Measurements from ENCODE around the gene RPS10. TPM values are rescaled to one million over a fixed set of nuclear protein-coding genes. Genes with fewer than 3 reads are reported as not detected.

Gene RPS10
- total RNA-seq, 1 experiment from 2014 or later: 1,650 TPM

GRCh38 chr6:34445313-34445860 is 19.5 kb upstream of the RPS10 start:
- Histone ChIP-seq H3K4me1 (peaks cover 10% of the 10 kb centered on the region; the same call in 1 of the 2 replicates), H3K4me3 (ENCODE audit: low read depth, low read length) (no peak overlapping the region), H3K36me3 (ENCODE audit: control insufficient read depth, insufficient read depth, low read length) (no peaks in the 10 kb centered on the region), H3K27me3 (replicated peaks; ENCODE audit: control insufficient read depth, insufficient read depth, low read length) (no peaks in the 10 kb centered on the region), H3K9me3 (no peaks in the 10 kb centered on the region)
- Mint-ChIP-seq H3K4me1 (ENCODE audit: low read depth, unreplicated experiment) (peaks cover 8% of the 10 kb centered on the region), H3K9me3 (ENCODE audit: unreplicated experiment) (peaks cover 9% of the 10 kb centered on the region), H3K4me3 (ENCODE audit: unreplicated experiment) (no peak overlapping the region), H3K36me3 (ENCODE audit: insufficient read depth, unreplicated experiment) (no peaks in the 10 kb centered on the region), H3K27ac (ENCODE audit: unreplicated experiment) (no peak overlapping the region), H3K27me3 (ENCODE audit: insufficient read depth, unreplicated experiment) (no peaks in the 10 kb centered on the region)
- POLR2A ChIA-PET: no interaction called here
- CTCF ChIA-PET: no interaction called here
- no peak for DNase-seq
- BruUV-seq (replicated peaks): no TSS peak
- no peak for TF ChIP-seq CTCF (IDR thresholded peaks at IDR 0.05; ENCODE audit: insufficient read depth in 1 of 2, low read depth in 1 of 2, low read length in 1 of 2, severe bottlenecking in 1 of 2, unreplicated experiment in 1 of 2)
- intact Hi-C loops (cut with micrococcal nuclease; ENCODE audit: unreplicated experiment): no loop called here

- Histone ChIP-seq H3K9me3 (no peaks in the 10 kb centered on the region; the same call in 1 of the 2 replicates), H3K4me1 (no peaks in the 10 kb centered on the region), H3K4me3 (ENCODE audit: low read depth, low read length) (no peak overlapping the region), H3K27me3 (replicated peaks; ENCODE audit: control insufficient read depth, insufficient read depth, low read length) (no peaks in the 10 kb centered on the region), H3K36me3 (ENCODE audit: control insufficient read depth, insufficient read depth, low read length) (no peaks in the 10 kb centered on the region)
- H3K36me3 Mint-ChIP-seq (ENCODE audit: insufficient read depth, unreplicated experiment): no peaks in the 10 kb centered on the region
- intact Hi-C loops (cut with micrococcal nuclease; ENCODE audit: unreplicated experiment): no loop called here
- ChIA-PET CTCF (no interaction called here), POLR2A (no interaction called here)
- no peak overlapping the region for H3K4me3 Mint-ChIP-seq (ENCODE audit: unreplicated experiment)
- no peak for TF ChIP-seq CTCF (IDR thresholded peaks at IDR 0.05; ENCODE audit: insufficient read depth in 1 of 2, low read depth in 1 of 2, low read length in 1 of 2, severe bottlenecking in 1 of 2, unreplicated experiment in 1 of 2)
- no peak for DNase-seq
- no peak overlapping the region for H3K27ac Mint-ChIP-seq (ENCODE audit: unreplicated experiment)
- no peaks in the 10 kb centered on the region for H3K4me1 Mint-ChIP-seq (ENCODE audit: low read depth, unreplicated experiment)
- H3K9me3 Mint-ChIP-seq (ENCODE audit: unreplicated experiment): peaks cover 20% of the 10 kb centered on the region
- BruUV-seq (replicated peaks): no TSS peak
- H3K27me3 Mint-ChIP-seq (ENCODE audit: insufficient read depth, unreplicated experiment): no peaks in the 10 kb centered on the region
Measured at GRCh38 chr6:34441526-34441925, 15.7 kb upstream of the RPS10 start.

- no peaks in the 10 kb centered on the region for H3K36me3 Mint-ChIP-seq (ENCODE audit: insufficient read depth, unreplicated experiment)
- H3K27me3 Mint-ChIP-seq (ENCODE audit: insufficient read depth, unreplicated experiment): no peaks in the 10 kb centered on the region
Measured at GRCh38 chr6:34439442-34439841, 13.6 kb upstream of the RPS10 start.

More at GRCh38 chr6:34439442-34439841, 13.6 kb upstream of the RPS10 start:
- intact Hi-C loops (cut with micrococcal nuclease; ENCODE audit: unreplicated experiment): no loop called here
- no peaks in the 10 kb centered on the region for H3K36me3 ChIP-seq (ENCODE audit: control insufficient read depth, insufficient read depth, low read length)
- Mint-ChIP-seq H3K4me3 (ENCODE audit: unreplicated experiment) (no peak overlapping the region), H3K9me3 (ENCODE audit: unreplicated experiment) (peaks cover 20% of the 10 kb centered on the region), H3K4me1 (ENCODE audit: low read depth, unreplicated experiment) (no peaks in the 10 kb centered on the region), H3K27ac (ENCODE audit: unreplicated experiment) (no peak overlapping the region)
- BruUV-seq (replicated peaks): no TSS peak
- no peaks in the 10 kb centered on the region; the same call in 1 of the 2 replicates for H3K9me3 ChIP-seq
- DNase-seq: no peak
- H3K4me1 ChIP-seq: no peaks in the 10 kb centered on the region
- H3K27me3 ChIP-seq (replicated peaks; ENCODE audit: control insufficient read depth, insufficient read depth, low read length): no peaks in the 10 kb centered on the region
- TF ChIP-seq CTCF (IDR thresholded peaks at IDR 0.05; ENCODE audit: insufficient read depth in 1 of 2, low read depth in 1 of 2, low read length in 1 of 2, severe bottlenecking in 1 of 2, unreplicated experiment in 1 of 2): no peak
- H3K4me3 ChIP-seq (ENCODE audit: low read depth, low read length): no peak overlapping the region
- CTCF ChIA-PET: interaction anchor here (1.0 kb wide), 1 partner anchor 170 kb away, joined by 3 read pairs; no protein-coding TSS in a partner anchor
- POLR2A ChIA-PET: no interaction called here
